GM23248 (cell line): Measurements from ENCODE around the gene ZSWIM4. TPM values are rescaled to one million over a fixed set of nuclear protein-coding genes. Genes with fewer than 3 reads are reported as not detected.

ENCODE experiments used
- DNase-seq: peaks from one replicate; pipeline ENCODE4 v3.0.0-alpha.2; 2015
- H2AFZ ChIP-seq: fragments of 200-600 bp; sonication (generic); 2 replicates; pipeline ENCODE4 v1.6.1; 2016; ENCODE audit warnings: antibody characterized with exemption
- H3F3A ChIP-seq: fragments of 200-600 bp; sonication (generic); 2 replicates; pipeline ENCODE4 v1.6.1; 2016; ENCODE audit warnings: mild to moderate bottlenecking, antibody characterized with exemption, mixed run types; ENCODE audit not compliant: insufficient read depth
- H3K27ac ChIP-seq: fragments of 200-600 bp; sonication (generic); 2 replicates; pipeline ENCODE4 v1.5.1; 2016; ENCODE audit warnings: mild to moderate bottlenecking
- H3K27me3 ChIP-seq: fragments of 200-600 bp; sonication (generic); replicated peaks from 2 replicates; pipeline ENCODE4 v1.6.1; 2016; ENCODE audit warnings: mild to moderate bottlenecking; ENCODE audit not compliant: insufficient read depth
- H3K36me3 ChIP-seq: fragments of 200-600 bp; sonication (generic); 2 replicates; pipeline ENCODE4 v1.6.1; 2016; ENCODE audit warnings: low read depth, mild to moderate bottlenecking
- H3K4me1 ChIP-seq: fragments of 200-600 bp; sonication (generic); 2 replicates; pipeline ENCODE4 v1.6.1; 2016; ENCODE audit warnings: mild to moderate bottlenecking; ENCODE audit not compliant: insufficient read depth
- H3K4me2 ChIP-seq: fragments of 200-600 bp; sonication (generic); one replicate; pipeline ENCODE4 v1.6.1; 2016; ENCODE audit warnings: mild to moderate bottlenecking; ENCODE audit not compliant: unreplicated experiment
- H3K4me3 ChIP-seq: fragments of 200-600 bp; sonication (generic); 2 replicates; pipeline ENCODE4 v1.5.1; 2016; ENCODE audit warnings: mild to moderate bottlenecking
- H3K79me2 ChIP-seq: fragments of 200-600 bp; sonication (generic); 2 replicates; pipeline ENCODE4 v1.6.1; 2016; ENCODE audit warnings: mild to moderate bottlenecking; ENCODE audit not compliant: insufficient read depth
- H3K9ac ChIP-seq: fragments of 200-600 bp; sonication (generic); 2 replicates; pipeline ENCODE4 v1.6.1; 2016; ENCODE audit warnings: mild to moderate bottlenecking
- H3K9me2 ChIP-seq: fragments of 200-600 bp; sonication (generic); 2 replicates; pipeline ENCODE4 v1.6.1; 2016; ENCODE audit warnings: mixed run types, mild to moderate bottlenecking, moderate library complexity; ENCODE audit not compliant: insufficient read depth
- H3K9me3 ChIP-seq: fragments of 200-600 bp; sonication (generic); one replicate; pipeline ENCODE4 v1.6.1; 2017; ENCODE audit warnings: low read depth
- H4K20me1 ChIP-seq: fragments of 200-600 bp; sonication (generic); 2 replicates; pipeline ENCODE4 v1.6.0; 2016; ENCODE audit not compliant: insufficient read depth
- EZH2 ChIP-seq: fragments of 200-600 bp; sonication (generic); IDR thresholded peaks from 2 replicates; pipeline ENCODE4 v1.6.1; 2018; ENCODE audit warnings: antibody characterized with exemption, mild to moderate bottlenecking; ENCODE audit not compliant: insufficient read depth, poor library complexity, severe bottlenecking
- EZH2phosphoT487 ChIP-seq: fragments of 200-600 bp; sonication (generic); IDR thresholded peaks from 2 replicates; pipeline ENCODE4 v1.6.1; 2018; ENCODE audit warnings: antibody characterized with exemption, moderate library complexity, mild to moderate bottlenecking, low read depth; ENCODE audit not compliant: insufficient read depth
- WGBS, 2 experiments: methylation state at CpG; one replicate each; pipeline ENCODE4 v1.1.6; 2015 to 2017; ENCODE audit warnings: low lambda C conversion rate in 2 of 2, low coverage in 1 of 2; ENCODE audit errors: missing lambda C conversion rate in 2 of 2; 5-methylcytosine and 5-hydroxymethylcytosine counted together
- in situ Hi-C: fragments of 300-500 bp; cut with MboI; formaldehyde crosslinking; loops from 2 replicates; pipeline ENCODE4 v1.15.0; 2020
- polyA plus RNA-seq: library from polyadenylated mRNA; unstranded; fragments of >200 nt; fragmentation: Nextera tagmentation; extraction: Ambion mirVana; gene quantifications from 2 replicates; pipeline ENCODE4 v1.2.1, GENCODE V29; 2016
- total RNA-seq: library from RNA; depleted of rRNA; stranded (reverse); fragments of >200 nt; shearing (Covaris generic); gene quantifications from 2 replicates; pipeline ENCODE4 v1.2.3, GENCODE V29; 2014

The ZSWIM4 gene
- total and polyA plus RNA-seq, 2 experiments from 2014 or later = 0.81 to 2.9 TPM

DNA sequence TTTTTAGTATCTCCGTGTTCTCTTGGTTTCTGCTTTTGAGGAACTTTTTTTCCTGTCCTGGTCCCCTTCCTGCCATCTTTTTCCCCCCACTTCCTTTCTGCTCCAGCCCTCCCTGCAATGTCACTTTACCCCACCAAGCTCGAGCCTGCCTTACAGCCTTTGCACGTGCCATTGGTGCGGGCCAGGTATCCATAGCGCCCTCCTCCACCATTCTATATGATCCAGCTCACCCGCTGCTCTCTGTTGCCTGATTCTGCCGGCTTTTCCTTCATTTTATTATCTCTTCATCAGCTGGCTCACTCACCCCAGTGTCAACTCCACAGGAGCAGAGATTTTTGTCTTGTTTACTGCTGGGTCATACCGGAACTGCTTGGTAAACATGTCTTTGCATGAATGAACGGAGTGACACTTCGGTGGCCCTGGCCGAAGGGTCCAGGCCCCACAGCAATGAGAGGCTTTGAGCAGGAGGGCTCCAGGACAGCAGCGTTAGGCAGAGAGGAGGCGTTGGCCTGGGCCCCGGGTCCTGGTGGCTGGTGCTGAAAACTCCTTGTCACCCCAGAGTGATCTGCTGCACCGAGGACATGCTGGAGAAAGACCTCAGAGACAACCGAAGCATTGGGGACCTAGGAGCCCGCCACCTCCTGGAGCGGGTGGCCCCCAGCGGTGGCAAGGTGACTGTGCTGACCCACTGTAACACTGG lies 29.7 kb upstream of the ZSWIM4 start:
- peak; percentile 47 for DNase-seq
- Histone ChIP-seq H3K9me3 (no peaks in the 10 kb centered on the region), H3K4me3 (peak overlapping the region; percentile 81), H3K27me3 (no peaks in the 10 kb centered on the region), H4K20me1 (no peaks in the 10 kb centered on the region), H3K4me1 (0 out of 2 replicates have a peak, but pooled peaks cover 5% of the 10 kb centered on the region), H3K79me2 (peaks cover 20% of the 10 kb centered on the region), H2AFZ (peak overlapping the region; percentile 70), H3K9me2 (no peaks in the 10 kb centered on the region), H3K4me2 (peak overlapping the region; percentile 71), H3K9ac (peak overlapping the region; percentile 76), H3F3A (no peaks in the 10 kb centered on the region), H3K36me3 (no peaks in the 10 kb centered on the region; the same call in 1 of the 2 replicates), H3K27ac (no peak overlapping the region)
- in situ Hi-C loops = no loop called here
- WGBS, 2 experiments = 34% methylated on average over 18 to 19 of the region's 19 CpGs
- no peak for TF ChIP-seq EZH2
- no peak for TF ChIP-seq EZH2phosphoT487

DNA sequence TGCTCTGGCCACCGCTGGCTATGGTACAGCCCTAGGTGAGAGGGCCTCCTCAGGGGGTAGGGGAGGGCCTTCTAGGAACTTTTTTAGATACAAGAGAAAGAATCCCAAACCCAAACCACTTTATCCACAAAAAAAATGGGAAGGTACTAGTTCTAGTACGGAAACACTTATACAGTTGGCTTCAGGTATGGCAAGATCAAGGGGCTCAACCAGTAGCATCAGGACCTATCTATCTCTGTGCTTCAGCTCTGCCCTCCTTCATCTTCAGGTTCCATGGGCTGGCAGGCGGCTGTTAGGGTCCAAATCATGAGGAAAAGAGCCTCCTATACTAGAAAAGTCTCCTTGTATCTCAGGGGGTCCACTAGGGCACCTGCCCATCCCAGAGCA lies 29.2 kb upstream of the ZSWIM4 start:
- Histone ChIP-seq H3K9ac (peak overlapping the region; percentile 76; the same call in 1 of the 2 replicates), H4K20me1 (no peaks in the 10 kb centered on the region), H2AFZ (no peak overlapping the region), H3K79me2 (peaks cover 20% of the 10 kb centered on the region), H3K27me3 (no peaks in the 10 kb centered on the region), H3F3A (no peaks in the 10 kb centered on the region), H3K4me3 (no peak overlapping the region), H3K9me2 (no peaks in the 10 kb centered on the region), H3K9me3 (no peaks in the 10 kb centered on the region), H3K27ac (no peak overlapping the region), H3K4me1 (0 out of 2 replicates have a peak, but pooled peaks cover 5% of the 10 kb centered on the region), H3K4me2 (peak overlapping the region; percentile 71), H3K36me3 (no peaks in the 10 kb centered on the region)
- TF ChIP-seq EZH2phosphoT487 = no peak
- TF ChIP-seq EZH2 = no peak
- in situ Hi-C loops = no loop called here
- WGBS, 2 experiments = 91 to 94% methylated on average over 3 of the region's 3 CpGs
- no peak for DNase-seq

DNA sequence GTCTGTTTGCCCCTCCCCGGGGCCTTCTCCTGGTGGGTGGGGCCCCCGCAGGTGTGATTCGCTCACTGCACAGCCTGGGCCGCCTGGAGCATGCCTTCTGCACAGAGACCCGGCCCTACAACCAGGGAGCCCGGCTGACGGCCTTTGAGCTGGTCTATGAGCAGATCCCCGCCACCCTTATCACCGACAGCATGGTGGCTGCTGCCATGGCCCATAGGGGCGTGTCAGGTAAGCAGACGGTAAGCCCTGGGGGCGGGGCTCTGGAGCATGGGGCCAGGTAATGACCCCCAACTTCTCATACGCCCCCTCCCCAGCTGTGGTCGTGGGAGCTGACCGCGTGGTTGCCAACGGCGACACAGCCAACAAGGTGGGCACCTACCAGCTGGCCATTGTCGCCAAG lies 26.7 kb upstream of the ZSWIM4 start:
- Histone ChIP-seq H3K79me2 (peaks cover 20% of the 10 kb centered on the region), H3K9me3 (no peaks in the 10 kb centered on the region), H3K4me3 (no peak overlapping the region), H3K4me2 (no peak overlapping the region), H3K27ac (no peak overlapping the region), H3K4me1 (peaks cover 6% of the 10 kb centered on the region; the same call in 1 of the 2 replicates), H3K9me2 (no peaks in the 10 kb centered on the region), H2AFZ (no peak overlapping the region), H3F3A (0 out of 2 replicates have a peak, but pooled peaks cover 5% of the 10 kb centered on the region), H3K27me3 (no peaks in the 10 kb centered on the region), H3K9ac (no peak overlapping the region), H3K36me3 (no peaks in the 10 kb centered on the region), H4K20me1 (no peaks in the 10 kb centered on the region)
- TF ChIP-seq EZH2phosphoT487 = no peak
- TF ChIP-seq EZH2 = no peak
- DNase-seq = no peak
- in situ Hi-C loops = no loop called here
- 97% methylated on average over 19 of the region's 19 CpGs for WGBS, 2 experiments

DNA sequence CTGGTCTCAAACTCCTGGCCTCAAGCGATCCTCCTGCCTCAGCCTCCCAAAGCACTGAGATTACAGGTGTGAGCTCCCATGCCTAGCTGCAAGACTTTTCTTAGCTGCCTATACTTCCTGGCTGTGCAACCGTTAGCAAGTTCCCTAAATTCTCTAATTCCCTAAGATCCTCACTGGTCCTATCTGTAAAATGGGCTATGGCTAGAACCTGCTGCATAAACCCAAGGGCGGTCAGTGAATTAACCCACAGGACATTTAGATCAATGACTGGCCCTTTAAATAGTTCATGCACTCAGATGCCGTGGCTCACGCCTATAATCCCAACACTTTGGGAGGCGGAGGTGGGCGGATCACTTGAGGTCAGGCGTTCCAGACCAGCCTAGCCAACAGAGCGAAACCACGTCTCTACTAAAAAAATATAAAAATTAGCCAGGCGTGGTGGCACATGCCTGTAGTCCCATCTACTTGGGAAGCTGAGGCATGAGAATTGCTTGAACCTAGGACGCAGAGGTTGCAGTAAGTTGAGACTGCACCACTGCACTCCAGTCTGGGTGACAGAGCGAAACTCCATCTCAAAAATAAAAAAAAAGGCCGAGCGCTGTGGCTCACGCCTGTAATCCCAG lies 25.1 kb upstream of the ZSWIM4 start:
- Histone ChIP-seq H3K27me3 (no peaks in the 10 kb centered on the region), H2AFZ (no peak overlapping the region), H3K36me3 (no peaks in the 10 kb centered on the region), H3K4me2 (no peak overlapping the region), H3K4me1 (peaks cover 11% of the 10 kb centered on the region), H3K27ac (no peak overlapping the region), H3K4me3 (no peak overlapping the region), H4K20me1 (no peaks in the 10 kb centered on the region), H3K9me2 (no peaks in the 10 kb centered on the region), H3K79me2 (peaks cover 18% of the 10 kb centered on the region), H3K9me3 (no peaks in the 10 kb centered on the region), H3F3A (peaks cover 14% of the 10 kb centered on the region; the same call in 1 of the 2 replicates), H3K9ac (no peak overlapping the region)
- 85 to 88% methylated on average over 16 of the region's 16 CpGs for WGBS, 2 experiments
- TF ChIP-seq EZH2phosphoT487 = no peak
- no peak for TF ChIP-seq EZH2
- in situ Hi-C loops = no loop called here
- no peak for DNase-seq
